ENCODE measurements around the gene SURF2.

Gene SURF2

GRCh38 chr9:133402689-133403088 lies 46.3 kb downstream of the SURF2 start:
- no peak for DNase-seq (ENCODE audit: low read depth)
- no peak overlapping the region for H3K4me3 ChIP-seq (ENCODE audit: low read depth, low read length)
- TF ChIP-seq CTCF (IDR thresholded peaks at IDR 0.05; ENCODE audit: insufficient read depth, low read depth, low read length, missing control alignments): no peak

GRCh38 chr9:133403766-133404453 lies 47.6 kb downstream of the SURF2 start:
- H3K4me3 ChIP-seq (ENCODE audit: low read depth, low read length): no peak overlapping the region
- peak; percentile 62 for TF ChIP-seq CTCF (IDR thresholded peaks at IDR 0.05; ENCODE audit: insufficient read depth, low read depth, low read length, missing control alignments)
- DNase-seq (ENCODE audit: low read depth): peak; percentile 46

- no peak for DNase-seq (ENCODE audit: low read depth)
- no peak overlapping the region for H3K4me3 ChIP-seq (ENCODE audit: low read depth, low read length)
- TF ChIP-seq CTCF (IDR thresholded peaks at IDR 0.05; ENCODE audit: insufficient read depth, low read depth, low read length, missing control alignments): no peak
Measured at GRCh38 chr9:133404454-133405002, 48.2 kb downstream of the SURF2 start.

- no peak overlapping the region for H3K4me3 ChIP-seq (ENCODE audit: low read depth, low read length)
- DNase-seq (ENCODE audit: low read depth): no peak
- no peak for TF ChIP-seq CTCF (IDR thresholded peaks at IDR 0.05; ENCODE audit: insufficient read depth, low read depth, low read length, missing control alignments)
Measured at GRCh38 chr9:133405508-133406438, 49.4 kb downstream of the SURF2 start.

GRCh38 chr9:133406480-133407307 lies 50.3 kb downstream of the SURF2 start:
- H3K4me3 ChIP-seq (ENCODE audit: low read depth, low read length): no peak overlapping the region

More at GRCh38 chr9:133406480-133407307, 50.3 kb downstream of the SURF2 start:
- peak; percentile 97 for TF ChIP-seq CTCF (IDR thresholded peaks at IDR 0.05; ENCODE audit: insufficient read depth, low read depth, low read length, missing control alignments)
- DNase-seq (ENCODE audit: low read depth): peak; percentile 87
